Nephron progenitor cell (in vitro differentiated cells): ENCODE results near the gene MISP.

Source experiments
- DNase-seq: peaks from one replicate; pipeline ENCODE4 v3.0.0; 2021
- H3K27ac Mint-ChIP-seq: 2 replicates; pipeline ENCODE4 v1.8.0; 2021; ENCODE audit warnings: mild to moderate bottlenecking, moderate library complexity, mixed read lengths
- H3K27me3 Mint-ChIP-seq: 2 replicates; pipeline ENCODE4 v1.8.0; 2021; ENCODE audit warnings: mild to moderate bottlenecking, low read depth, mixed read lengths; ENCODE audit not compliant: poor library complexity
- H3K36me3 Mint-ChIP-seq: 2 replicates; pipeline ENCODE4 v1.8.0; 2021; ENCODE audit warnings: low read depth, mixed read lengths
- H3K4me1 Mint-ChIP-seq: 2 replicates; pipeline ENCODE4 v1.8.0; 2021; ENCODE audit warnings: mixed read lengths
- H3K4me3 Mint-ChIP-seq: 2 replicates; pipeline ENCODE4 v1.8.0; 2021; ENCODE audit warnings: mild to moderate bottlenecking, moderate library complexity, mixed read lengths
- H3K9me3 Mint-ChIP-seq: 2 replicates; pipeline ENCODE4 v1.8.0; 2021; ENCODE audit warnings: mild to moderate bottlenecking, moderate library complexity, mixed read lengths
- TF ChIP-seq, protein P1 (sequence below): fragments of 200-600 bp; sonication (generic); IDR thresholded peaks from 2 replicates; pipeline ENCODE4 v1.5.0; 2021; ENCODE audit warnings: antibody characterized with exemption

MISP gene

DNA sequence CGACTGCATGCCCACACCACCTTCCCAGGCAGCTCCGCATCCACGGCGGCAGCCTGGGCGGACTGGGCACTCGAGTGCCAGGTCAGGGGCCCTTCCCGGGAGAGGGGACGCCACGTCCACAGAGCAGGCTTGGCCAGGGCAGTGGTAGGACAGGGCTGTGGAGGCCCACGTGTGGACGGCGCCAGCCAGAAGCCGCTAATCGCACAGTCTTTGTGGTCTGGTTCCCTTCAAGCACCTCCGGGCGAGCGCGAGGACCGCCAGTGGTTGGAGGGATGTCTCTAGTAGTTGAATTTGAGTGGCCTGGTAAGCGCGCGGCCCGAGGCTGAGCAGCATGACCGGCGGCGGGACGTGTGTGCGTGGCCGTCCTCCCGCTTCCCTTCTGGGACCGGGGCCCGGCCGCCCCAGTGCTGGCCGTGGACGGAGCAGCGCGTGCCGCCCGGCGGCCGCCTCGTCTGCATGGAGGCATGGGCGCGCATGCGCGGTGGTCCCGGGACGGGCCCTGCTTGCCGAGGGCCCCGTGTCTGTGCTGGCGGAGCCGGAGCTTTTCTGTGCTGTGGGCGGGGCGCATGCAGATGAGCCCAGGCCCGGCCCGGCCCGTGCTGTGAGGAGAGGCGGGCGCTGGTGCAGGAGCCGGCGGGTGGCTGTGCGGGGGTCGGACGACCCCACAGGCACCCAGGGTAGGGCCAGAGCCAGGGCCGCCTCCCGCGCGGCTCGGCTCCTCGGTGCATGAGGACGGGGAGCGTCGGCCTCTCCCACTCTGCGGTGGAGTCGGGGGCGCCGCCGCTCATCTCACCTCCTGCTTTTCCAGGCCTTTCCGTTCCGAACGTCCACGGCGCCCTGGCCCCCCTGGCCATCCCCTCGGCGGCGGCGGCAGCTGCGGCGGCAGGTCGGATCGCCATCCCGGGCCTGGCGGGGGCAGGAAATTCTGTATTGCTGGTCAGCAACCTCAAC is 55.0 kb downstream of the MISP start:
- Mint-ChIP-seq H3K4me3 (no peak overlapping the region), H3K27ac (no peak overlapping the region), H3K9me3 (no peaks in the 10 kb centered on the region), H3K4me1 (peaks cover 39% of the 10 kb centered on the region), H3K27me3 (no peaks in the 10 kb centered on the region), H3K36me3 (peaks cover 50% of the 10 kb centered on the region)
- TF ChIP-seq, protein P1, sequence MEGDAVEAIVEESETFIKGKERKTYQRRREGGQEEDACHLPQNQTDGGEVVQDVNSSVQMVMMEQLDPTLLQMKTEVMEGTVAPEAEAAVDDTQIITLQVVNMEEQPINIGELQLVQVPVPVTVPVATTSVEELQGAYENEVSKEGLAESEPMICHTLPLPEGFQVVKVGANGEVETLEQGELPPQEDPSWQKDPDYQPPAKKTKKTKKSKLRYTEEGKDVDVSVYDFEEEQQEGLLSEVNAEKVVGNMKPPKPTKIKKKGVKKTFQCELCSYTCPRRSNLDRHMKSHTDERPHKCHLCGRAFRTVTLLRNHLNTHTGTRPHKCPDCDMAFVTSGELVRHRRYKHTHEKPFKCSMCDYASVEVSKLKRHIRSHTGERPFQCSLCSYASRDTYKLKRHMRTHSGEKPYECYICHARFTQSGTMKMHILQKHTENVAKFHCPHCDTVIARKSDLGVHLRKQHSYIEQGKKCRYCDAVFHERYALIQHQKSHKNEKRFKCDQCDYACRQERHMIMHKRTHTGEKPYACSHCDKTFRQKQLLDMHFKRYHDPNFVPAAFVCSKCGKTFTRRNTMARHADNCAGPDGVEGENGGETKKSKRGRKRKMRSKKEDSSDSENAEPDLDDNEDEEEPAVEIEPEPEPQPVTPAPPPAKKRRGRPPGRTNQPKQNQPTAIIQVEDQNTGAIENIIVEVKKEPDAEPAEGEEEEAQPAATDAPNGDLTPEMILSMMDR, result no peak
- DNase-seq, result no peak

DNA sequence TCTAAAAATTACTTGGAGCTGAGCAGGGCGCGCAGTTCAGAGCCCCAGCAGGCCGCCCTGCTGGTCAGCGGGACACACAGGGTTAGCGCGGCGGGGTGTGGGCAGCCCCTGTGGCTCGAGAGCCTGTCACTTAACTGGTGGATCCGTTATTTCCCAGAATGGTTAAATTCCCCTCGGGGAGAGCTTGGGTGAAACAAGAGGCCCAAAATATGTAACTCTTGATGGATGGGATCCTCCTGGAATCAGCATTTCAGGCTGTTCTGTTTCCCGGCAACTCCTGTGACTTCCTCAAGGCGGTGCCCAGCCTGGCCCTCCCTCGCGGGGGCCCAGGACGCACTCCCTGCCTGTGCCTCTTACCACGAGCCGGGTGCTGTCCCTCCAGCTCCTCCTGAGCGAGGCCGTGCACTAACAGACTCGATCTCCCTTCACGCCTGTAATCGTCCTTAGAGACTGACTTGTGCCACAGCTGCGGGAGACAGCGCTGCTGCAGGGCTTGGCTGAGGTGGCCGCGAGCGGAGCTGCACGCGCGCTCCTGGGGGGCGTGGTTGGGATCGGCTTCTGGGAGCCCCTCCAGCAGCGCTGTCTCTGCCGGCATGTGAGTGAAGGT is 56.0 kb downstream of the MISP start:
- Mint-ChIP-seq H3K4me1 (peaks cover 29% of the 10 kb centered on the region), H3K27ac (peak overlapping the region; percentile 91), H3K27me3 (no peaks in the 10 kb centered on the region), H3K4me3 (no peak overlapping the region), H3K36me3 (peaks cover 58% of the 10 kb centered on the region), H3K9me3 (no peaks in the 10 kb centered on the region)
- DNase-seq, result no peak
- TF ChIP-seq, protein P1, result no peak

DNA sequence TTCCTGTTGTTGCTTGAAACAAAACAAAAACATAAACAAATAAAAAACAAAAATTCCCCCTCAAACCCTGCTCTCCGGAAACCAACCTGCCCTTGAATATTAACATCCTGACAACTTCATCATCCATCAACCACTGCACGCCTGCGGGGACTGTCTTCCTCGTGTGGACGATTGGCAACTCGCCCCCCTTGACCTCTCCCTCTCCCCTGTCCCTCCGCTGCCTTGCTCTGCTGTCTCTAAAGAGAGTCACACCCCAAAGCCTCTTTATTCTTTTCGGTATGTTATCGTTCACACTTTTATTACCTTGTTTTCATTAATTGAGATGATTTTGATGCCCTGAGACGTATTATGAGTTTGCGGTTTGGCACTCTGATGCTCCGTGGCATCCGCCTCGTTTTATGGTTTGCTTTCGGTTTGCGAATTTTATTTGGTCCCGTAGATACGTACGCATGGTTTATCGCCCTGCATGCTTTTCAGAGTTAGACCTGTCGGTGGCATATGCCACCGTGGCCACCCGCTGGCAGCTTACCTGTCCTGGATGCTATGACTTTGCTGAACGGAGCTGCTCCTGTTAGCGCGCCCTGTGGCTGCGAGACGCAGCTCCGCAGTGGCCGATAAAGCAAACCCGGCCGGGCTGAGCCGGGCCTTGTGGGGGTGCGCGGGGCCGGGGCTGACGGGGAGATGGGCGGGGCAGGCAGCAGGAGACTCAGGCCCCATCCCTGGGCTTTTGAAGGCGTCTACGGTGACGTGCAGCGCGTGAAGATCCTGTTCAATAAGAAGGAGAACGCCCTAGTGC is 56.9 kb downstream of the MISP start:
- H3K27me3 Mint-ChIP-seq, result no peaks in the 10 kb centered on the region
- H3K4me3 Mint-ChIP-seq, result no peak overlapping the region
- DNase-seq, result no peak
- H3K36me3 Mint-ChIP-seq, result peaks cover 56% of the 10 kb centered on the region
- H3K27ac Mint-ChIP-seq, result peak overlapping the region; percentile 91
- peaks cover 20% of the 10 kb centered on the region for H3K4me1 Mint-ChIP-seq
- TF ChIP-seq, protein P1, result no peak
- H3K9me3 Mint-ChIP-seq, result no peaks in the 10 kb centered on the region

DNA sequence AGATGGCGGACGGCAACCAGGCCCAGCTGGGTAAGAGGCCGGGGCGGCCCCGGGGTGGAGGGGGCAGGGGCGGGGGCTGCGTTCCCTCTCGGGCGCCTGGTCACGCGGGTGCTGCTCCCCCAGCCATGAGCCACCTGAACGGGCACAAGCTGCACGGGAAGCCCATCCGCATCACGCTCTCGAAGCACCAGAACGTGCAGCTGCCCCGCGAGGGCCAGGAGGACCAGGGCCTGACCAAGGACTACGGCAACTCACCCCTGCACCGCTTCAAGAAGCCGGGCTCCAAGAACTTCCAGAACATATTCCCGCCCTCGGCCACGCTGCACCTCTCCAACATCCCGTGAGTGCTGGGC is 57.5 kb downstream of the MISP start:
- Mint-ChIP-seq H3K4me3 (no peak overlapping the region), H3K4me1 (peaks cover 15% of the 10 kb centered on the region), H3K27ac (no peak overlapping the region), H3K36me3 (peaks cover 50% of the 10 kb centered on the region), H3K9me3 (no peaks in the 10 kb centered on the region), H3K27me3 (no peaks in the 10 kb centered on the region)
- TF ChIP-seq, protein P1, result no peak
- DNase-seq, result no peak

DNA sequence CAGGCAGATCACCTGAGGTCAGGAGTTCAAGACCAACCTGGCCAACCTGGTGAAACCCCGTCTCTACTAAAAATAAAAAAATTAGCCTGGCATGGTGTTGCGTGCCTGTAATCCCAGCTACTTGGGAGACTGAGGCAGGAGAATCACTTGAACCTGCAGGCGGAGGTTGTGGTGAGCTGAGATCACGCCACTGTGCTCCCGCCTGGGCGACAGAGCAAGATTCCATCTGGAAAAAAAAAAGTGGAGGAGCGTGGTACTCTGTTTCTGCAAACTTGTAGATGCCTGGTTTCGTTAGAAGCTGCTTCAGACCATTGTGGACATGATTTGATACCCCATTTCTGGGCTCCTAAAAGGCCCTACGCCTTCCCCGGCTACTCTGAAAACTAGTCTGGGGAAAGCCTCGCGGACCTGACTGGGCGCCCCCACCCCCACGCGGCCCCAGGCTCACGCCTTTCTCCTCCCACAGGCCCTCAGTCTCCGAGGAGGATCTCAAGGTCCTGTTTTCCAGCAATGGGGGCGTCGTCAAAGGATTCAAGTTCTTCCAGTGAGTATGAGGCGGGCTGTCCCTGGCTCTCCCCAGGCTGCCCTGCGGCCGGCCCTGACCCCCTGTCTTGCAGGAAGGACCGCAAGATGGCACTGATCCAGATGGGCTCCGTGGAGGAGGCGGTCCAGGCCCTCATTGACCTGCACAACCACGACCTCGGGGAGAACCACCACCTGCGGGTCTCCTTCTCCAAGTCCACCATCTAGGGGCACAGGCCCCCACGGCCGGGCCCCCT is 59.4 kb downstream of the MISP start:
- Mint-ChIP-seq H3K36me3 (peaks cover 49% of the 10 kb centered on the region), H3K27me3 (no peaks in the 10 kb centered on the region), H3K4me1 (peaks cover 10% of the 10 kb centered on the region), H3K27ac (peak overlapping the region; percentile 84), H3K4me3 (no peak overlapping the region), H3K9me3 (no peaks in the 10 kb centered on the region)
- TF ChIP-seq, protein P1, result no peak
- DNase-seq, result no peak
